K562 (cell line): ENCODE measurements around the gene AIRE. TPM values are rescaled to one million over a fixed set of nuclear protein-coding genes. Genes with fewer than 3 reads are reported as not detected.

Experiments
- CEBPB ChIP-seq: fragments of 450-650 bp; IDR thresholded peaks from 2 replicates; pipeline ENCODE4 v1.6.1; 2016; ENCODE audit warnings: missing genetic modification characterization, missing compliant biosample characterization
- CEBPG ChIP-seq, 3 experiments: fragments of 200-800 bp in 1 of 3; sonication (Bioruptor generic) in 1 of 3; sonication (generic) in 1 of 3; formaldehyde crosslinking in 1 of 3; IDR thresholded peaks in 2 of 3; conservative IDR thresholded peaks in 1 of 3; 2 replicates each; pipeline versions ENCODE4 v1.6.1 to v1.8.0; 2016 to 2022; ENCODE audit warnings: missing compliant biosample characterization in 2 of 3, missing genetic modification characterization in 2 of 3, mild to moderate bottlenecking in 1 of 3, missing genetic modification reagents in 1 of 3
- CTCF ChIP-seq, 3 experiments: IDR thresholded peaks in 2 of 3; conservative IDR thresholded peaks in 1 of 3; 2 replicates each; pipeline ENCODE4 v1.5.1; 2011 to 2012; ENCODE audit warnings: low read length in 3 of 3, mild to moderate bottlenecking in 3 of 3, control low read depth in 2 of 3, improper control_type of control experiment in 1 of 3, inconsistent platforms in 1 of 3, low read depth in 1 of 3, mixed read lengths in 1 of 3, moderate library complexity in 1 of 3; ENCODE audit not compliant: insufficient read depth in 2 of 3
- E2F5 ChIP-seq: sonication (generic); formaldehyde crosslinking; IDR thresholded peaks from 2 replicates; pipeline ENCODE4 v1.8.0; 2022; ENCODE audit warnings: mild to moderate bottlenecking, missing genetic modification reagents
- HDAC3 ChIP-seq: fragments of 450-650 bp; IDR thresholded peaks from 2 replicates; pipeline ENCODE4 v1.6.1; 2018; ENCODE audit warnings: borderline replicate concordance, mild to moderate bottlenecking, moderate library complexity; ENCODE audit not compliant: partially characterized antibody
- HMGN3 ChIP-seq: IDR thresholded peaks from 2 replicates; pipeline ENCODE4 v1.6.1; 2011; ENCODE audit warnings: borderline replicate concordance, low read depth, mild to moderate bottlenecking, mixed read lengths, low read length; ENCODE audit not compliant: insufficient read length; ENCODE audit errors: extremely low read depth
- JUN ChIP-seq, 2 experiments: sonication (generic) in 1 of 2; formaldehyde crosslinking in 1 of 2; IDR thresholded peaks; 2 replicates each; pipeline versions ENCODE4 v1.6.1 to v1.8.0; 2012 to 2022; ENCODE audit warnings: borderline replicate concordance in 2 of 2, mild to moderate bottlenecking in 2 of 2, improper control_type of control experiment in 1 of 2, low read depth in 1 of 2, low read length in 1 of 2, missing genetic modification reagents in 1 of 2
- JUND ChIP-seq, 2 experiments: IDR thresholded peaks; 2 replicates in 1 of 2; 3 replicates in 1 of 2; pipeline ENCODE4 v1.6.1; 2011; ENCODE audit warnings: borderline replicate concordance in 2 of 2, low read depth in 2 of 2, low read length in 2 of 2, improper control_type of control experiment in 1 of 2, missing biosample characterization in 1 of 2, missing genetic modification characterization in 1 of 2, missing genetic modification reagents in 1 of 2
- L3MBTL2 ChIP-seq: fragments of 450-650 bp; IDR thresholded peaks from 2 replicates; pipeline ENCODE4 v1.6.1; 2016; ENCODE audit warnings: mild to moderate bottlenecking, moderate library complexity
- MTA3 ChIP-seq: fragments of 450-650 bp; formaldehyde crosslinking; IDR thresholded peaks from 2 replicates; pipeline ENCODE4 v1.6.1; 2017; ENCODE audit warnings: mild to moderate bottlenecking, borderline replicate concordance
- NFATC3 ChIP-seq: fragments of 450-650 bp; IDR thresholded peaks from 2 replicates; pipeline ENCODE4 v1.6.1; 2017; ENCODE audit warnings: mild to moderate bottlenecking
- NR0B1 ChIP-seq: fragments of 450-650 bp; IDR thresholded peaks from one replicate; pipeline ENCODE4 v1.6.1; 2018; ENCODE audit warnings: mild to moderate bottlenecking, moderate library complexity; ENCODE audit not compliant: partially characterized antibody
- RB1 ChIP-seq: fragments of 450-650 bp; IDR thresholded peaks from 2 replicates; pipeline ENCODE4 v1.6.1; 2017; ENCODE audit warnings: low read depth, mild to moderate bottlenecking
- TAF15 ChIP-seq: fragments of 200-400 bp; formaldehyde crosslinking; IDR thresholded peaks from 2 replicates; pipeline ENCODE4 v1.6.1; 2017; ENCODE audit warnings: mild to moderate bottlenecking, low read depth, low read length, moderate library complexity
- TARDBP ChIP-seq: fragments of 450-650 bp; IDR thresholded peaks from 2 replicates; pipeline ENCODE4 v1.6.1; 2016
- TEAD4 ChIP-seq, 2 experiments: sonication (generic) in 1 of 2; formaldehyde crosslinking in 1 of 2; IDR thresholded peaks; 2 replicates each; pipeline versions ENCODE4 v1.6.1 to v1.8.0; 2012 to 2022; ENCODE audit warnings: borderline replicate concordance in 1 of 2, inconsistent platforms in 1 of 2, low read length in 1 of 2, mild to moderate bottlenecking in 1 of 2, missing genetic modification reagents in 1 of 2
- XRCC5 ChIP-seq: fragments of 200-400 bp; formaldehyde crosslinking; IDR thresholded peaks from 2 replicates; pipeline ENCODE4 v1.6.1; 2017; ENCODE audit warnings: low read depth, mild to moderate bottlenecking, low read length
- ZNF165 ChIP-seq: fragments of 250-450 bp; sonication (Bioruptor Pico); IDR thresholded peaks from 2 replicates; pipeline ENCODE4 v1.4.0; 2020; ENCODE audit warnings: borderline replicate concordance
- ZNF395 ChIP-seq: fragments of 200-800 bp; sonication (Bioruptor generic); IDR thresholded peaks from 2 replicates; pipeline ENCODE4 v1.6.1; 2017; ENCODE audit warnings: missing genetic modification characterization, missing compliant biosample characterization
- ZNF551 ChIP-seq: fragments of 250-450 bp; sonication (Bioruptor Pico); IDR thresholded peaks from 2 replicates; pipeline ENCODE4 v1.5.0; 2021; ENCODE audit warnings: mild to moderate bottlenecking, moderate library complexity
- polyA plus RNA-seq, 8 experiments: library from polyadenylated mRNA; depleted of rRNA in 4 of 8; stranded (reverse) in 5 of 8; unstranded in 3 of 8; fragments of >200 nt; fragmentation: Nextera tagmentation in 2 of 8; fragmentation: Illumina TruSeq in 1 of 8; extraction: Ambion mirVana in 2 of 8; extraction: Trizol in 1 of 8; gene quantifications; 2 replicates each; pipeline versions ENCODE4 v1.2.1 to v1.2.3, GENCODE V29; 2011 to 2014; ENCODE audit warnings: inconsistent platforms in 1 of 8, missing spikeins in 1 of 8
- total RNA-seq, 7 experiments: library from RNA; depleted of rRNA in 6 of 7; stranded (reverse); fragments of >200 nt in 6 of 7; fragmentation: Illumina TruSeq in 2 of 7; extraction: Trizol in 2 of 7; gene quantifications; 2 replicates each; pipeline versions ENCODE4 v1.2.1 to v1.2.3, GENCODE V29; 2011 to 2021; ENCODE audit warnings: low replicate concordance in 1 of 7

The AIRE gene
- total and polyA plus RNA-seq, 9 of the 15 experiments (the other 6 are each of a cell fraction or from before 2014, with no cell fraction given): 0.01 TPM; not detected in 8

GRCh38 chr21:44267655-44268142, 18.0 kb upstream of the AIRE start (continued):
- TF ChIP-seq HMGN3 (no peak), E2F5 (no peak), CEBPG (CRISPR knock-in tag; IDR thresholded peaks at IDR 0.05) (no peak), CEBPG (tag; conservative IDR thresholded peaks at IDR 0.05 in 1 of 2, IDR thresholded peaks at IDR 0.05 in 1 of 2) (0 out of 4 replicates have a peak, but pooled peaks of 1 of the 2 experiments have one; percentile 11), RB1 (peak; percentile 41; the same call in 1 of the 2 replicates), TAF15 (no peak), ZNF395 (CRISPR knock-in tag) (no peak), NFATC3 (no peak), ZNF551 (CRISPR knock-in tag) (no peak), JUN (IDR thresholded peaks at IDR 0.05; ENCODE audit: borderline replicate concordance, low read depth, low read length) (no peak), JUN (CRISPR knock-in tag; IDR thresholded peaks at IDR 0.05; ENCODE audit: borderline replicate concordance) (no peak), ZNF165 (CRISPR knock-in tag) (0 out of 2 replicates have a peak, but pooled peaks have one; percentile 24), NR0B1 (no peak), CTCF (IDR thresholded peaks at IDR 0.05 in 2 of 3, conservative IDR thresholded peaks at IDR 0.05 in 1 of 3; ENCODE audit: insufficient read depth in 2 of 3, low read depth in 1 of 3, low read length in 3 of 3) (peak; percentile 75 to 86 (median 78); a peak in 5 of 6 replicates), TEAD4 (IDR thresholded peaks at IDR 0.05; ENCODE audit: low read length) (no peak), TEAD4 (CRISPR knock-in tag; IDR thresholded peaks at IDR 0.05; ENCODE audit: borderline replicate concordance) (no peak), TARDBP (no peak; the same call in 1 of the 2 replicates), HDAC3 (no peak), L3MBTL2 (peak; percentile 67), MTA3 (no peak; the same call in 1 of the 2 replicates), CEBPB (tag) (0 out of 2 replicates have a peak, but pooled peaks have one; percentile 28), XRCC5 (peak; percentile 41; the same call in 1 of the 2 replicates), JUND (IDR thresholded peaks at IDR 0.05; ENCODE audit: borderline replicate concordance, low read depth, low read length) (peak; percentile 35; the same call in 1 of the 2 replicates), JUND (tag; IDR thresholded peaks at IDR 0.05; ENCODE audit: borderline replicate concordance, low read depth, low read length) (no peak)
